HG03521 (cell line): Measurements from ENCODE around the gene CYP2D6.
"Not testable (repeated sequence)": the region's sequence is repeated elsewhere in the genome, so short reads cannot be mapped to it uniquely, and the experiment has no call there.

Source experiments
- ATAC-seq: cut with Tn5 transposase; IDR thresholded peaks from one replicate; pipeline ENCODE4 v1.9.1; 2021; ENCODE audit warnings: mild to moderate bottlenecking, moderate library complexity; ENCODE audit not compliant: unreplicated experiment

The CYP2D6 gene

DNA sequence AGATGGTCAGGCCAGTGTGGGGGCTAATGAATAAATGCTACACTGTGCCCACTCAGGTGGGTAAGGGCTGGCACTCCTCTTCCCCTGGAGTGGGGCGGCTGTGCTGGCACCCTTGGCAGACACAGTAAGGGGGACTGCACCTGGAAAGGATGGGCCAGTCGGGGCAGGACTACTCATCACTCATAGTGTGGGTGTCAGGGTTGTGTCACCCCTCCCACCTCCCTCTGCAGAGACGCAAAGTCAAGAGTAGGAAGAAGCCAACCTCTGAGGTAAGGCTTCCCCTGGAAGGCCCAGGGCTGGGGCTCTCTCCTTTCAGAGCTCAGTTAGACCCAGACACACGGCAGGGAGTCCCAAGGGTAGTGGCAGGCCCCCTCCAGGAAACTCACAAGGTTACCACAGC, 5.1 kb upstream of the CYP2D6 start:
- ATAC-seq = not testable (repeated sequence)

DNA sequence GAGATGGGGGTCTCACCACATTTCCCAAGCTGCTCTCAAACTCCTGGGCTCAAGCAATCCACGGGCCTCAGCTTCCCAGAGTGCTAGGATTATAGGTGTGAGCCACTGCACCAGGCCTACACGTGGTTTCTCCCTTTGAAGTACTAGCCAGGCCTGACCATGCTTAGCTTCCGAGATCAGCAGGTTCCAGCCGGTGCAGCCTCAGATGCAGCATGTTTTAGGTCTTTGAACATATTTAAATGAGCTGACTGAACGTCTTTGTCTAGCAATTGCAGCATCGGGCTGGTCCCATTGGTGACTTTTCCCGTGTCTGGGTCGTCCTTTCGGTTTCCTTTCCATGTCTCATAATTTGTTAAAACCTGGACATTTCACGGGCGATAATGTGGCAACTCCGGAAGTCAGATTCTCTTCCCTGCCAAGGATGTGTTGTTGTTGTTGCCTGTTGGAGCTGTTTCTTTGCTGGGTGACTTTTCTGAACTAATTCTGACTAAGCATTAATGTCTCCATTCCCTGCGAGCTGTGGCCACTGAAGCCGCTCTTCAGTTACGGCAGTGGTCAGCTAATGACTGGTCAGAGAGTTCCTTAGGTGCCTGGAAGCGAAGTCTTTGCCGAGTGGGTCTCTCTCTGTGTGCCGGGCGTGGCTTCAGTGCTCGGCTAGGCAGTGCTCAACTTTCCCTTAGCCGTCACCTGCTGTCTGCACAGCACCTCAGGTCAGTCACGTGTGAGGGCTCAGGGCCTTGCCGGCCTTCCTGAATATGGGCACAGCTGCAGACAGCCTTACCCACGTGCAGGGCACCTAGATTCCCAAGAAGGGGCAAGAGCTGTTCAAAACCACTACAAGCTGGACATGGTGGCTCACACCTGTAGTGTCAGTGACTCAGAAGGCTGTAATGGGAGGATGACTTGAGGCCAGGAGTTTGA, 3.8 kb upstream of the CYP2D6 start:
- no peak for ATAC-seq

DNA sequence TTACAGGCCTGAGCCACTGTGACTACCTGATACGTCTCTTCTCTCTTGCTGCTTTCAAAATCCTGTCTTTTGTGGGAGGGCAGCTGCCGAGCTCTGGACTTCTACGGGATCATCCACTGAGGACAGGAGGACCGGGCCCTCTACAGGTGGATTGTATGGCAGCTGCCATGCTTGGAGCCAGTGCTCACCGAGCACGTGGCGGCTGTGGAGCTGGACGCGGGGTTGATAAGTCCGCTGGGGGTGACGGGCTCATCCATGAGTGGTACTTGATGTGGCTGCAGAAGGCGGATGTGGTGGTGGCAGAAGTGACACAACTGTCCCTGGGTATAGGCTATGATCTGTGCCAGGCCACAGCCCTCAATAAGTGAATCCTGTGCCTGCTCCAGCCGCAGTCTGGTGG, 1.8 kb upstream of the CYP2D6 start:
- no peak for ATAC-seq

DNA sequence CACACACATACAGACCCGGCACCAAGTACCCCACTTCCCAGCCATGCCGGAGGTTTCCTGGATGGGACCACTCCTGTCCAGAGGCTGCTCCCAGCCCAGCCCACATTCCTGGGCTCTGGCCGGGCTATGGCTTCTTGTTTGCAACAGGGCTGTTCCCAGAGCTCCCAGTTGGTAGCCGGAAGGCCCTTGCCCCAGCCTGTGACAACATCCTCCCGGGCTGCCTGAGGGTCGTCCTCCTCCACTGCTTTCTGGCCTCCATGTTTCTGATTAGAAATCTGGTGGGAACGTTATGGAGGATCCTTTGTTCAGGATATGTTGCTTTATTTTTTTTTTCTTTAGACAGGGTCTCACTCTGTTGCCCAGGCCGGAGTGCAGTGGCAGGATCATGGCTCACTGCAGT, 952 bp upstream of the CYP2D6 start:
- ATAC-seq = no peak

DNA sequence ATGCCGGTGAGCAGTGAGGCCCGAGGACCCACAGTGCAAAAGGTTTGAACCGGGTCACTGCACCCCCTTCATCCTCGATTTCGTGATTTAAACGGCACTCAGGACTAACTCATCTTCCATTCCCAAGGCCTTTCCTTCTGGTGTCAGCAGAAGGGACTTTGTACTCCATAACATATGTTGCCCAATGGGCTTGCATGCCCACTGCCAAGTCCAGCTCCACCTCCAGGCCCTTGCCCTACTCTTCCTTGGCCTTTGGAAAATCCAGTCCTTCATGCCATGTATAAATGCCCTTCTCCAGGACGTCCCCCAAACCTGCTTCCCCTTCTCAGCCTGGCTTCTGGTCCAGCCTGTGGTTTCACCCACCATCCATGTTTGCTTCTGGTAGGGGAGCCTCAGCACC, 428 bp downstream of the CYP2D6 start:
- not testable (repeated sequence) for ATAC-seq

DNA sequence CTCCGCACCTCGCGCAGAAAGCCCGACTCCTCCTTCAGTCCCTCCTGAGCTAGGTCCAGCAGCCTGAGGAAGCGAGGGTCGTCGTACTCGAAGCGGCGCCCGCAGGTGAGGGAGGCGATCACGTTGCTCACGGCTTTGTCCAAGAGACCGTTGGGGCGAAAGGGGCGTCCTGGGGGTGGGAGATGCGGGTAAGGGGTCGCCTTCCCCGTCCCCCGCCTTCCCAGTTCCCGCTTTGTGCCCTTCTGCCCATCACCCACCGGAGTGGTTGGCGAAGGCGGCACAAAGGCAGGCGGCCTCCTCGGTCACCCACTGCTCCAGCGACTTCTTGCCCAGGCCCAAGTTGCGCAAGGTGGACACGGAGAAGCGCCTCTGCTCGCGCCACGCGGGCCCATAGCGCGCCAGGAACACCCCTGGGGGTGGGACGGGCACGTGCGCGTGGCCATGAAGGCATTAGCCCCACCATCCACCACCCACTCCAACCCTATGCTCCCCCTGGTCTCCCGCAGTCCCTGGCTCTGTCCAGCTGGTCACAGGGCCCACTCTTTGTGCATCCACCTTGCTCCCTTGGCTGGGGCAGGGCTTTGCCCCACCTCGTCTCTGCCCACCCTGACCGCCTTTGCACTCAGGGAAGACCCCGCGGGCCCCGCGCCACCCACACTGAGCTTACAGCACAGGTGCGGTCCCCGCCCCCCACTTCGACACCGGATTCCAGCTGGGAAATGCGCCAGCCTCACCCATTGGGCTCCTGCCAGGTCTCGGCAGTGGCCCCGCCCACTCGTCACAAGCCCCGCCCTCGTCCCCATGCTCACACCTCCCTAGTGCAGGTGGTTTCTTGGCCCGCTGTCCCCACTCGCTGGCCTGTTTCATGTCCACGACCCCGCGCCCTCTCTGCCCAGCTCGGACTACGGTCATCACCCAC, 1.6 kb downstream of the CYP2D6 start:
- ATAC-seq = not testable (repeated sequence)

DNA sequence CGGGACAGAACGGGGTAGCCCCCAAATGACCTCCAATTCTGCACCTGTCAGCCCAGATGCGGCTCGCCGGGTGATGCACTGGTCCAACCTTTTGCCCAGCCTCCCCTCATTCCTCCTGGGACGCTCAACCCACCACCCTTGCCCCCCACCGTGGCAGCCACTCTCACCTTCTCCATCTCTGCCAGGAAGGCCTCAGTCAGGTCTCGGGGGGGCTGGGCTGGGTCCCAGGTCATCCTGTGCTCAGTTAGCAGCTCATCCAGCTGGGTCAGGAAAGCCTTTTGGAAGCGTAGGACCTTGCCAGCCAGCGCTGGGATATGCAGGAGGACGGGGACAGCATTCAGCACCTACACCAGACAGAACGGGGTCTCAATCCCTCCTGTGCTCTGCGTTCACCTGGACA, 2.6 kb downstream of the CYP2D6 start:
- not testable (repeated sequence) for ATAC-seq

DNA sequence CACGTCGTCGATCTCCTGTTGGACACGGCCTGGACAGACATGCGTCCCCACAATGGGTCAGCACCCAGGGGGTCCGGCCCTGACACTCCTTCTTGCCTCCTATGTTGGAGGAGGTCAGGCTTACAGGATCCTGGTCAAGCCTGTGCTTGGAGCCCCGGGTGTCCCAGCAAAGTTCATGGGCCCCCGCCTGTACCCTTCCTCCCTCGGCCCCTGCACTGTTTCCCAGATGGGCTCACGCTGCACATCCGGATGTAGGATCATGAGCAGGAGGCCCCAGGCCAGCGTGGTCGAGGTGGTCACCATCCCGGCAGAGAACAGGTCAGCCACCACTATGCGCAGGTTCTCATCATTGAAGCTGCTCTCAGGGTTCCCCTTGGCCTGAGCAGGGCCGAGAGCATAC, 3.0 kb downstream of the CYP2D6 start:
- no peak for ATAC-seq

DNA sequence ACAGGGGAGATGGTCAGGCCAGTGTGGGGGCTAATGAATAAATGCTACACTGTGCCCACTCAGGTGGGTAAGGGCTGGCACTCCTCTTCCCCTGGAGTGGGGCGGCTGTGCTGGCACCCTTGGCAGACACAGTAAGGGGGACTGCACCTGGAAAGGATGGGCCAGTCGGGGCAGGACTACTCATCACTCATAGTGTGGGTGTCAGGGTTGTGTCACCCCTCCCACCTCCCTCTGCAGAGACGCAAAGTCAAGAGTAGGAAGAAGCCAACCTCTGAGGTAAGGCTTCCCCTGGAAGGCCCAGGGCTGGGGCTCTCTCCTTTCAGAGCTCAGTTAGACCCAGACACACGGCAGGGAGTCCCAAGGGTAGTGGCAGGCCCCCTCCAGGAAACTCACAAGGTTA, 7.1 kb downstream of the CYP2D6 start:
- not testable (repeated sequence) for ATAC-seq

DNA sequence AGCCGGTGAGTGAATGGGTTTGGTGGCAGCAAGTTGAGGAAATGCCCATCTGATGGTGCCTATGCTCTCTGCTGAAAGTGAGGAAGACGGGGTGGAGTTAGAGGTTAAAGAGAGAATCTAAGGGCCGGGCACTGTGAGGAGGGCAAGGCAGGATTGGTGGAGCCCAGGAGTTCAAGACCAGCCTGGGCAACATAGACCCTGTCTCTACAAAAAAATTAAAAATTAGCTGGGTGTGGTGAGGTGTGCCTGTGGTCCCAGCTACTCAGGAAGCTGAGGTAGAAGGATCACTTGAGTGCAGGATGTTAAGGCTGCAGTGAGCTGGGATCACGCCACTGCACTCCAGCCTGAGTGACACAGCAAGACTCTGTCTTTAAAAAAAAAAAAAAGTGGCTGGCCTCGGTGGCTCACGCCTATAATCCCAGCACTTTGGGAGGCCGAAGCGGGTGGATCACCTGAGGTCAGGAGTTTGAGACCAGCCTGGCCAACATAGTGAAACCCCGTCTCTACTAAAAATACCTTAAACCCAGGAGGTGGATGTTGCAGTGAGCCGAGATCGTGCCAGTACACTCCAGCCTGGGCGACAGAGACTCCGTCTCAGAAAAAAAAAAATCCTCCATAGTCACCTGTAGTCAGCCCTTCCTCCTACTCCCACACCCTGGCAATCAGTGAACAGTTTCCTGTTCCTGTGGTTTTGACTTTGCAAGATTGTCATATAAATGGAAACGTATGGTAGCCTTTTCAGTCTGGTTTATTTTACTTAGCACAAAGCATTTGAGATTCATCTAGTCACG, 10.2 kb downstream of the CYP2D6 start:
- not testable (repeated sequence) for ATAC-seq

DNA sequence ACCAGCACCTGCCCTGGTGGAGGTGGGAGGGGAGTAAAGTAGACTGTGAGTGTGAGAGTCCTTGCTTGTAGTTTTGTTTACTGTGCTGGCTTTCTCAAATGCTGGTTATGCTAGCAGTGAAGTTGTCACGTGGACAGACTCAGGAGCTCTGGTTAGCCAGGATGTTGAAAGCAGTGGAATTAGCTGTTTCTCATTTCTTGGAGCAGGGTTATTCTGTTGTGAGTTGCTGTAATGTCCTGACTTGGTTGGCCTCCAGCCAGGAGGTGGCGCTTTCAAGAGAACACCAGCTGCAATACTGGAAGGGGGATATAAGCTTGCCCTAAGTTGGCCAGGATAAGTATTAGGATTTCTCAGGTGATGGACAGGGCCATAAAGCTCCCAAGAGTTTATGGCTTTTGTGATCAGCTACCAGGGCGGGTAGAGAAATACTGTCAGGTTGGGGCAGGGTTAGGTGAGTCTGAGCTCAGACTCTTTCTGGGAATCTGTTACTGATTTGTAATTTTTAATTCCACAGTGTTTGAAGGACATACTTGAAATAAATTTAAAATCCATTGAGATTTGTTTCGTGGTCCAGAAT, 13.7 kb downstream of the CYP2D6 start:
- ATAC-seq = no peak

DNA sequence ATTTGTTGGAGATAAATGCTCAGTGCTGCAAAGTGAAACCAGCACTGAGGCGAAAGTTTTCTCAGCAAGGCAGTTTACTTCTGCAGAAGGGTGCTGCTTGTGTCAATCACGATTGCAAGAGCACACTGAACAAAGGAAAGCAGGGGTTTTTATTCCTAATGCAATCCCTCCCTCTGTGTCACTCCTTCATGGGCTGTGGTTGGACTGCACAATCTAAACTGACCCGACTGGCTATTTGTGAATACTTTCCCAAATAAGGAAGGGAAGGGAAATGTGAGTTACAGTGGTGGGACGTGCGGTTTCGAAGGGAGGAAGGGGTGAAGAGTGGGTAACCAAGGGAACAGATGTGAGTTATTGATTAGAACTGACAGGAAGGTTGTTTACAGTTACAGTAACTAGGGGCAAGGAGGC, 15.2 kb downstream of the CYP2D6 start:
- not testable (repeated sequence) for ATAC-seq

DNA sequence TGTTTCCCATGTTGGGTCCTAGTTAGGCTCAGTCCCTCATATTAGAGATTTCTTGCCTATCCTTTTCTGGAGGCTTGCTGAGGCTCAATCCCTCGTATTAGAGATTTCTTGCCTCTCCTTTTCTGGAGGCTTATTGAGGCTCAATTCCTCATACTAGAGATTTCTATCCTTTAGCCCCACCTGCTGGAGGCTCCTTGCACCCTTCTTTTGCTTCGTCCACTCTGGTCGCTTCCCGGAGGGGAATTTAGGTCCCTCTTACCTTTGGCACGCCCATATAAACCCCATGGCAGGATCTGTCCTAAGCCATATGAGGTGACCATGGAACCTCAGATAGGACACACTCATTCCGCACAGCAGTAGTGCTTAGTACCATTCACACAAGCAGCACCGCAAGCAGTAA, 15.9 kb downstream of the CYP2D6 start:
- ATAC-seq = no peak

DNA sequence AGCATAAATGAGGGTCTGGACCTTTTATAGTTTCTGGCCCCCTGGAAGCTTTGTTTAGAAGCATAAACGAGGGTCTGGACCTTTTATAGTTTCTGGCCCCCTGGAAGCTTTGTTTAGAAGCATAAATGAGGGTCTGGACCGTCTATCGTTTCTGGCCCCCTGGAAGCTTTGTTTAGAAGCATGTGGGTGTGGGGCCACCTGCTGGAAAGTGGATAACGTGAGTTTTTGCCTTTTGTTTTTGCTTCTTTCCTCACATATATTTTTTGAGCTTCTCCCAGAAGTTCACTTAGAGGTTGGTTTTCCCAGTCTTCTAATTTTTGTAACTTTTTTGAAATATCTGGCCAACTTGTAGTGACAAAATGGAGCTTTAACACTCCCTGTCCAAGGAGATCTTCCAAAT, 17.8 kb downstream of the CYP2D6 start:
- ATAC-seq = not testable (repeated sequence)

DNA sequence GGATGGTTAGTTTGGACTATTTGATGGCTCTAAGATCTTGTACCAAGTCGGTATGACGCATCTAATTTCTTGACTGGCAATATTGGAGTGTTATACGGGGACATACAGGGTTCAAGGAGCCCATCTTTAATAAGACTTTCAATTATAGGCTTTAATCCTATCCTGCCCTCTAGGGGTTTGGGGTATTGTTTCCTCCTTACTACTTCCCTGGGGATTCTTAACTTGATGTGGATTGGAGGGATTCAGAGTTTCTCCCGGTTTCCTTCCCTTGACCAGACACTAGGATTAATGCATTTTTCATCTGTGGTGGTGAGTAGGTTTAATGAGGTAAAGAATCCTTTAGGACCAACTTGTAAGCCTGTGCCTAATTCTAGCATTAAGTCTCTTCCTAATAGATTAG, 18.8 kb downstream of the CYP2D6 start:
- no peak for ATAC-seq

DNA sequence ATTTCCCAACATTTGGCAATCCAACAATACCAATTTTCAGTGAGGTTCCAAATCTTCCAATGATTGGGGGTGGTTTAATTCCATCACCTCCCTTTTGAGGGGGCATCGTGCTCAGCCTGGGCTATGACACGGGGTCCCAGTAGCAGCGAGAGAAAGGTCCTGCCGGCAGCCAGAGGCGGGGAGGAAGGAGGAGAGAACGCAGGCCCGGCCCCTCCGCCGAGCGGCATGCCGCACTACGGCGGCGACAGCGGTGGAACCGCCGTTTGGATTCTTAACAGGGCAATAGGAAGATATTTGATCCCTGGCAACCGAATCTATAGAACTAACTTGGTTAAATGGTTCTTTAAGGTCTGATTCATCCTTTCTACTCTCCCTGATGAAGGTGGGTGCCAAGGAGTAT, 21.8 kb downstream of the CYP2D6 start:
- no peak for ATAC-seq

DNA sequence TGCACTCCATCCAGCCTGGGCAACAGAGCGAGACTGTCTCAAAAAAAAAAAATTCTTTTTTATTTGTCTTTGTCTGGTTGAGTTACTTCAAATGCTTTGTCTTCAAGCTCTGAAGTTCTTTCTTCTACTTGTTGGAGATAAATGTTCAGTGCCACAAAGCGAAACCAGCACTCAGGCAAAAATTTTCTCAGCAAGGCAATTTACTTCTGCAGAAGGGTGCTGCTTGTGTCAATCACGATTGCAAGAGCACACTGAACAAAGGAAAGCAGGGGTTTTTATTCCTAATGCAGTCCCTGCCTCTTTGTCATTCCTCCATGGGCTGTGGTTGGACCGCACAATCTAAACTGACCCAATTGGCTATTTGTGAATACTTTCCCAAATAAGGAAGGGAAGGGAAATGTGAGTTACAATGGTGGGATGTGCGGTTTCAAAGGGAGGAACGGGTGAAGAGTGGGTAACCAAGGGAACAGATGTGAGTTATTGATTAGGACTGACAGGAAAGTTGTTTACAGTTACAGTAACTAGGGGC, 26.2 kb downstream of the CYP2D6 start:
- not testable (repeated sequence) for ATAC-seq

DNA sequence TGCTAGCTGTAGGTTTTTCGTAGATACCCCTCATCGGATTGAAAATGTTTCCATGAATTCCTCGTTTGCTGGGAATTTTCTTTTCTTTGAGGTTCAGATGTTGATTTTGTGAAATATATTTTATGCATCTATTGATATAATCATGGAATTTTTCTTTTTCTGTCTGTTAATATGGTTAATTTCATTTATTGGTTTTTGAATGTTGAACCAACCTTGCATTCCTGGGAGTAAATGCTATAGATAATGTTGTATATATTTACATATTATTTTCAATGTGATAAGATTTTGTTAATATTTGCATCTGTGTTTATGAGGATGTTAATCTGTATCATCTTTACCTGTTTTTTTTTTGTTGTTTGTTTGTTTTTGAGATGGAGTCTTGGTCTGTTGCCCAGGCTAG, 29.4 kb downstream of the CYP2D6 start:
- no peak for ATAC-seq

DNA sequence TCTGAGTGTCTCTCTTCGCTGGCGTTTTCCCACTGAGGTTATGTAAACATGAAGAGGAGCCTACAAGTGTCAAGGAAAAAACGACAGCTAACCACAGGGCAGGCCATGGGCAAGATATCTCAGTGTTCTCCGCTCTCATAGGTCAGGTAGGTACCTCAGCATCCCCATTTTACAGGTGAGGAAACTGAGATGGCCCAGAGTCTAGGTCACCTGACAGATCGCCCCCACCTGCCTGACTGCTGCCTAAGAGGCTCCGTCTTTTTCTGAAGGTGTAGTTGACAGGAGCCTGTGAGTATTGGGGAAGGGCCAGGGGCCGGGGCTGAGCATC, 39.2 kb downstream of the CYP2D6 start:
- no peak for ATAC-seq
